Breast epithelium (tissue), 4 donors: Measurements from ENCODE around the gene PTPN1. TPM values are rescaled to one million over a fixed set of nuclear protein-coding genes. Genes with fewer than 3 reads are reported as not detected.
"Not testable (repeated sequence)": the region's sequence is repeated elsewhere in the genome, so short reads cannot be mapped to it uniquely, and the experiment has no call there.

Experiments
- DNase-seq, 2 donors: peaks; one replicate each; pipeline ENCODE4 v3.0.0-alpha.2; 2019; ENCODE audit warnings: low spot score in 2 of 2
- H3K27ac ChIP-seq, 2 donors: fragments of 200-600 bp; sonication (generic) in 1 of 2; one replicate each; pipeline ENCODE4 v1.5.1; 2016 to 2019; ENCODE audit warnings: mild to moderate bottlenecking in 1 of 2
- H3K27me3 ChIP-seq, 2 donors: fragments of 200-600 bp; sonication (generic) in 1 of 2; one replicate each; pipeline versions ENCODE4 v1.5.1 to v1.6.0; 2017 to 2019; ENCODE audit warnings: control low read depth in 1 of 2, mild to moderate bottlenecking in 1 of 2
- H3K36me3 ChIP-seq: fragments of 200-600 bp; one replicate; pipeline ENCODE4 v1.5.1; 2019
- H3K4me1 ChIP-seq, 2 donors: fragments of 200-600 bp; sonication (generic); one replicate each; pipeline ENCODE4 v1.5.1; 2016 to 2019; ENCODE audit warnings: control low read depth in 1 of 2
- H3K4me3 ChIP-seq, 3 donors: fragments of 200-600 bp; sonication (generic); 1 replicate in 2 of 3; 2 replicates in 1 of 3; pipeline ENCODE4 v1.5.1; 2016 to 2019; ENCODE audit warnings: mild to moderate bottlenecking in 3 of 3, moderate library complexity in 2 of 3
- H3K9me3 ChIP-seq, 2 donors: fragments of 200-600 bp; sonication (generic) in 1 of 2; one replicate each; pipeline ENCODE4 v1.5.1; 2016 to 2019; ENCODE audit warnings: control low read depth in 1 of 2
- CTCF ChIP-seq, 3 donors: fragments of 450-650 bp; IDR thresholded peaks; one replicate each; pipeline ENCODE4 v1.5.1; 2016 to 2017; ENCODE audit warnings: antibody characterized with exemption in 3 of 3, mild to moderate bottlenecking in 3 of 3, moderate library complexity in 3 of 3
- POLR2A ChIP-seq: fragments of 450-650 bp; IDR thresholded peaks from one replicate; pipeline ENCODE4 v1.6.1; 2016; ENCODE audit warnings: antibody characterized with exemption, mild to moderate bottlenecking, moderate library complexity
- POLR2AphosphoS5 ChIP-seq, 3 donors: sonication (generic); formaldehyde crosslinking; IDR thresholded peaks; one replicate each; pipeline ENCODE4 v1.6.1; 2017; ENCODE audit warnings: antibody characterized with exemption in 3 of 3
- intact Hi-C: fragments of 100-400 bp; cut with DNase I; formaldehyde crosslinking; loops from one replicate; pipeline ENCODE4 v1.15.1; 2023; ENCODE audit warnings: low total_unique reads
- total RNA-seq, 3 donors: library from RNA; depleted of rRNA; stranded (reverse); fragments of >200 nt; gene quantifications; one replicate each; pipeline ENCODE4 v1.1.0, GENCODE V29; 2016

PTPN1 gene
- total RNA-seq, 3 donors from 2014 or later: 23.8 to 29.2 (median 28.5) TPM

- intact Hi-C loops: no loop called here
- no peaks in the 10 kb centered on the region for H3K4me1 ChIP-seq
- peaks cover 7 to 9% of the 10 kb centered on the region in 2 donors for H3K9me3 ChIP-seq
- H3K27ac ChIP-seq: no peak overlapping the region
- H3K27me3 ChIP-seq: no peaks in the 10 kb centered on the region
- H3K4me3 ChIP-seq: no peak overlapping the region
- TF ChIP-seq CTCF (IDR thresholded peaks at IDR 0.05) (no peak), POLR2A (no peak), POLR2AphosphoS5 (IDR thresholded peaks at IDR 0.05) (no peak)
- DNase-seq: no peak
- no peaks in the 10 kb centered on the region for H3K36me3 ChIP-seq
Measured at GRCh38 chr20:50618537-50618936, 108.4 kb downstream of the PTPN1 start.

GRCh38 chr20:50620459-50620858, 110.3 kb downstream of the PTPN1 start:
- H3K4me1 ChIP-seq, H3K9me3 ChIP-seq, H3K36me3 ChIP-seq, H3K4me3 ChIP-seq, H3K27ac ChIP-seq, DNase-seq, intact Hi-C loops, H3K27me3 ChIP-seq: not testable (repeated sequence)

GRCh38 chr20:50621068-50621665, 111.0 kb downstream of the PTPN1 start:
- TF ChIP-seq POLR2AphosphoS5 (IDR thresholded peaks at IDR 0.05): no peak
- no peak for TF ChIP-seq CTCF (IDR thresholded peaks at IDR 0.05)
- no peak for TF ChIP-seq POLR2A
- no peaks in the 10 kb centered on the region for H3K4me1 ChIP-seq
- H3K4me3 ChIP-seq: no peak overlapping the region
- no peak overlapping the region for H3K27ac ChIP-seq
- intact Hi-C loops: no loop called here
- H3K9me3 ChIP-seq: peaks cover 7 to 9% of the 10 kb centered on the region in 2 donors
- DNase-seq: no peak
- H3K36me3 ChIP-seq: no peaks in the 10 kb centered on the region
- no peaks in the 10 kb centered on the region for H3K27me3 ChIP-seq

- TF ChIP-seq CTCF (IDR thresholded peaks at IDR 0.05) (no peak), POLR2A (no peak), POLR2AphosphoS5 (IDR thresholded peaks at IDR 0.05) (no peak)
- H3K27ac ChIP-seq: peak overlapping the region in 1 of 2 donors; percentile 52
- H3K9me3 ChIP-seq: peaks cover 7 to 9% of the 10 kb centered on the region in 2 donors
- no peak overlapping the region for H3K4me3 ChIP-seq
- DNase-seq: peak; percentile 72 to 77
- H3K36me3 ChIP-seq: no peaks in the 10 kb centered on the region
- no peaks in the 10 kb centered on the region for H3K4me1 ChIP-seq
- intact Hi-C loops: no loop called here
- H3K27me3 ChIP-seq: no peaks in the 10 kb centered on the region
Measured at GRCh38 chr20:50624351-50625016, 114.3 kb downstream of the PTPN1 start.

- TF ChIP-seq POLR2AphosphoS5 (IDR thresholded peaks at IDR 0.05) (no peak), CTCF (IDR thresholded peaks at IDR 0.05) (peak in 1 of 3 donors; percentile 24), POLR2A (no peak)
- intact Hi-C loops: no loop called here
- Histone ChIP-seq H3K27me3 (no peaks in the 10 kb centered on the region), H3K4me1 (no peaks in the 10 kb centered on the region), H3K27ac (peak overlapping the region; percentile 27 to 52), H3K9me3 (peaks cover 1 to 5% of the 10 kb centered on the region in 2 donors), H3K4me3 (no peak overlapping the region), H3K36me3 (no peaks in the 10 kb centered on the region)
- no peak for DNase-seq
Measured at GRCh38 chr20:50625986-50626677, 115.9 kb downstream of the PTPN1 start.
